Endothelial cell of umbilical vein (primary cell): ENCODE data around the gene CLDN14.

Source experiments
- EZH2 ChIP-seq: IDR thresholded peaks from 2 replicates; pipeline ENCODE4 v1.6.1; 2012; ENCODE audit warnings: borderline replicate concordance, low read depth, mild to moderate bottlenecking, moderate library complexity, low read length, inconsistent platforms; ENCODE audit not compliant: severe bottlenecking
- TF ChIP-seq, protein P1 (sequence below), 2 donors: IDR thresholded peaks; 1 replicate in 1 of 2; 2 replicates in 1 of 2; pipeline ENCODE4 v1.5.1; 2011; ENCODE audit warnings: low read length in 2 of 2, mild to moderate bottlenecking in 2 of 2, moderate library complexity in 2 of 2, control low read depth in 1 of 2, inconsistent platforms in 1 of 2, low read depth in 1 of 2; ENCODE audit not compliant: insufficient read depth in 1 of 2; ENCODE audit errors: extremely low read depth in 1 of 2

DNA sequence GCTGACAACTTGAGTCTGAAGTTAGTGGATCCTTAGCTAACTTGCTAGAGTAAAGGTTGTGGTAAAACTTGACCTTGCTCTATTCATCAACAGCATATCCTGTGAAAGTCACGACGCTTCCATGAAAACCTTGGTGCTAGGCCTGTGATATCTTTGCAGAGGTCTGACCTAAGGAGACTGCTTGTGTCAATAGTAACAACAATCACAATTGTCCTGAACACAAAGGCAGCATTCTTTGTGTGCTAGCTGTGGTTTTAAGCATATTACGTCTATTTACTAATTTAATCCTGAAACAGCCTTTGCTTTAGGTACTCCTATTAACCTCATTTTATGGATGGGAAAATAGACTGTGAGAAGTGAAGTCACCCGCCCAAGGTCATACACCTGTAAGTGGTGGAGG lies 2.8 kb upstream of the CLDN14 start:
- TF ChIP-seq, protein P1, sequence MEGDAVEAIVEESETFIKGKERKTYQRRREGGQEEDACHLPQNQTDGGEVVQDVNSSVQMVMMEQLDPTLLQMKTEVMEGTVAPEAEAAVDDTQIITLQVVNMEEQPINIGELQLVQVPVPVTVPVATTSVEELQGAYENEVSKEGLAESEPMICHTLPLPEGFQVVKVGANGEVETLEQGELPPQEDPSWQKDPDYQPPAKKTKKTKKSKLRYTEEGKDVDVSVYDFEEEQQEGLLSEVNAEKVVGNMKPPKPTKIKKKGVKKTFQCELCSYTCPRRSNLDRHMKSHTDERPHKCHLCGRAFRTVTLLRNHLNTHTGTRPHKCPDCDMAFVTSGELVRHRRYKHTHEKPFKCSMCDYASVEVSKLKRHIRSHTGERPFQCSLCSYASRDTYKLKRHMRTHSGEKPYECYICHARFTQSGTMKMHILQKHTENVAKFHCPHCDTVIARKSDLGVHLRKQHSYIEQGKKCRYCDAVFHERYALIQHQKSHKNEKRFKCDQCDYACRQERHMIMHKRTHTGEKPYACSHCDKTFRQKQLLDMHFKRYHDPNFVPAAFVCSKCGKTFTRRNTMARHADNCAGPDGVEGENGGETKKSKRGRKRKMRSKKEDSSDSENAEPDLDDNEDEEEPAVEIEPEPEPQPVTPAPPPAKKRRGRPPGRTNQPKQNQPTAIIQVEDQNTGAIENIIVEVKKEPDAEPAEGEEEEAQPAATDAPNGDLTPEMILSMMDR (IDR thresholded peaks at IDR 0.05; ENCODE audit: extremely low read depth in 1 of 2, insufficient read depth in 1 of 2, low read depth in 1 of 2, low read length in 2 of 2), result no peak
- TF ChIP-seq EZH2, result no peak
